GM06990 (cell line): Measurements from ENCODE around the gene FBXO34.

Source experiments
- DNase-seq: peaks from one replicate; pipeline ENCODE4 v3.0.0-alpha.2; 2011; ENCODE audit not compliant: insufficient read length; ENCODE audit errors: extremely low read depth
- H3K27me3 ChIP-seq: replicated peaks from 2 replicates; pipeline ENCODE4 v1.6.0; 2011; ENCODE audit warnings: low read length; ENCODE audit not compliant: control insufficient read depth, insufficient read depth
- H3K36me3 ChIP-seq: 2 replicates; pipeline ENCODE4 v1.5.1; 2011; ENCODE audit warnings: low read length; ENCODE audit not compliant: control insufficient read depth, insufficient read depth
- H3K4me3 ChIP-seq: replicated peaks from 2 replicates; pipeline ENCODE4 v1.5.1; 2011; ENCODE audit warnings: low read depth, mild to moderate bottlenecking, control low read depth, low read length
- TF ChIP-seq, protein P1 (sequence below): IDR thresholded peaks from 2 replicates; pipeline ENCODE4 v1.5.1; 2011; ENCODE audit warnings: low read length, control low read depth, mild to moderate bottlenecking, inconsistent platforms; ENCODE audit not compliant: insufficient read depth, poor library complexity, severe bottlenecking

The FBXO34 gene

DNA sequence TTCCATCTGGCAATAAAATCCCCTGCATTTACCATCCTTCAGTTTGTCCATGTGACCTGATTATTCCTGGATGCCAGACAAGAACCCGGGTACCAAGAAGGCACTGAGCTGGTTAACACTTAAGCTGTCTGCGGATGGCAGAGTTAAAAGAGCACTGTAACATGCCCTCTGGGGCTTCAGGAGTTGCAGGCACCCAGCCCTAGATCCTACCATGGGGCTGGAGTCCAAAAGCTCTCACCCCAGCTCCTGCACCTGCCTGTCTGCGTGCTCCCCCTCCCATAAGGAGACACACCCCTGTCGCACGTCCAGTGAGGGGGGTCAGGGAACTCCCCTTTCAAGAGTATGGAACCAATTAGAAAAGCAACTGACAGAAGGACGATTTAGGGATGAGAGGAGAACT is 14.6 kb upstream of the FBXO34 start:
- DNase-seq, result no peak
- Histone ChIP-seq H3K4me3 (no peak overlapping the region), H3K27me3 (no peaks in the 10 kb centered on the region; the same call in 1 of the 2 replicates), H3K36me3 (no peaks in the 10 kb centered on the region)
- TF ChIP-seq, protein P1, sequence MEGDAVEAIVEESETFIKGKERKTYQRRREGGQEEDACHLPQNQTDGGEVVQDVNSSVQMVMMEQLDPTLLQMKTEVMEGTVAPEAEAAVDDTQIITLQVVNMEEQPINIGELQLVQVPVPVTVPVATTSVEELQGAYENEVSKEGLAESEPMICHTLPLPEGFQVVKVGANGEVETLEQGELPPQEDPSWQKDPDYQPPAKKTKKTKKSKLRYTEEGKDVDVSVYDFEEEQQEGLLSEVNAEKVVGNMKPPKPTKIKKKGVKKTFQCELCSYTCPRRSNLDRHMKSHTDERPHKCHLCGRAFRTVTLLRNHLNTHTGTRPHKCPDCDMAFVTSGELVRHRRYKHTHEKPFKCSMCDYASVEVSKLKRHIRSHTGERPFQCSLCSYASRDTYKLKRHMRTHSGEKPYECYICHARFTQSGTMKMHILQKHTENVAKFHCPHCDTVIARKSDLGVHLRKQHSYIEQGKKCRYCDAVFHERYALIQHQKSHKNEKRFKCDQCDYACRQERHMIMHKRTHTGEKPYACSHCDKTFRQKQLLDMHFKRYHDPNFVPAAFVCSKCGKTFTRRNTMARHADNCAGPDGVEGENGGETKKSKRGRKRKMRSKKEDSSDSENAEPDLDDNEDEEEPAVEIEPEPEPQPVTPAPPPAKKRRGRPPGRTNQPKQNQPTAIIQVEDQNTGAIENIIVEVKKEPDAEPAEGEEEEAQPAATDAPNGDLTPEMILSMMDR, result no peak

DNA sequence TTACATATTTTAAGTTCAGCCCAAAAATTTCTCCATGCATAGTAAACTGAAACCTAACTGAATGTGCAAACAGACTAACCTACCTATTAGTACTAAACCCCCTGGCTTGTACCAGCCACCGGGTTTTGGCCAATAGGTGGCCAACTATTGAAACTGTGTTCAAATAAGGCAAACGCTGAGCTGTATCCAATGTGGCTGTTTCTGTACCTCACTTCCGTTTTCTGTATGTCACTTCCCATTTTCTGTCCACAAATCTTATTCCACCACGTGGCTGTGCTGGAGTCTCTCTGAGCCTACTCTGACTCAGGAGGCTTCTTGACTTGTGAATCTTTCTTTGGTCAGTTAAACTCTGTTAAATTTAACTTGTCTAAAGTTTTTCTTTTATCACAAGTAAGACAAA is 6.0 kb upstream of the FBXO34 start:
- Histone ChIP-seq H3K36me3 (no peaks in the 10 kb centered on the region), H3K27me3 (no peaks in the 10 kb centered on the region), H3K4me3 (no peak overlapping the region)
- no peak for DNase-seq
- TF ChIP-seq, protein P1, result no peak

DNA sequence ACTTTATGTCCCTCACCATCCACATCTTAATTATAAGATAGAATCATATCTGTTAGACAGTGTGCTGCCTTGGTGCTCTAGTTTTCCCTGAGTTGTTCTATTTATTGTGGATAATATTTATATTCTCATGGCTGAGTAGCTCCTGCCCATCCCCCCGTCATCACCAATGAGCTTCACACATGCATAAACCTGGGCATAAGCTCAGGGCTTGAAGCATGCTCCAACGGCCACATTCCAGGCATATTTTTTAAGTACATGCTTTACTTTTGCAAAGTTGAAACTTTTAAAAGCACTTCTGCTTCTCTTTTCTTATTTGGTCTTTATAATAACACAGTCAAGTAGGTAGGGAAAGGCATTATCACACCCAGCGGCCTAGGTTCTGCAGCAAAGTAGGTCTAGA is 3.4 kb upstream of the FBXO34 start:
- Histone ChIP-seq H3K27me3 (no peaks in the 10 kb centered on the region), H3K36me3 (no peaks in the 10 kb centered on the region), H3K4me3 (no peak overlapping the region)
- DNase-seq, result no peak
- TF ChIP-seq, protein P1, result no peak

DNA sequence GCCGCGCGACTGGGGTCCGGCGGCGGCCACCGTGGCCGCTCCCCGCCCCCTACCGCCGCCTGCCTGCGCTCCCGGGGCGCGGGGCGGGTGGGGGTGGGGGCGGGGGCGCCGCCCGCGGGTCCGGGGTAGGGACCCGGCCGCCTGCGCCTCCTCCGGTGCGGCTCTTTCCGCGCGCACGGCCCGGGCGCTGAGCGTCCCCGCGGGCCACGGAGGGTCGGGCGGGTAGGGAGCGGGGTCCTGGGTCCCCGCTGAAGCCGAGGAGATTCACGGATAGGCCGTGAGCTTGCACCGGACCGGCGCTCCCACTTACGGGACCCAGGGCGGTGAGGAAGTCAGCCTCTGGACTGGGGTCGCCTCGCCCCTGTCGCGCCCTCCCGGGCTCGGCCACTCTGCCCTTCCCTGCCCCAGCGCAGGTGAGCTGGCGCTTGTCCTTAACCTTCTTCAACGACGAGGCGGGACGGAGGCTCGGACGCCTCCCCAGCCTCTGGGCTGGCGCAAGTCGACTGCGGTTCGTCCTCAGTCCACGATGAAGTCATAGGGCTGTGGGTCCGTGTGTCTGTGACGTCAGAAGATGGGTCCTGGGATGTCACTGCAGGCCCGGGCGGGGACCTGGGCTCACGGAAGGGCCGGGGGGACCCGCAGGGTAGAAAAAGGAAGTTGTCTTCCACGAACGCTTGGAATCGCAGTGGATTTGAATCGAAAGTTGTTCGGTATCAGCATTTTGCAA is 514 bp downstream of the FBXO34 start:
- TF ChIP-seq, protein P1, result no peak
- H3K36me3 ChIP-seq, result no peaks in the 10 kb centered on the region
- DNase-seq, result peak; percentile 82
- H3K27me3 ChIP-seq, result no peaks in the 10 kb centered on the region
- H3K4me3 ChIP-seq, result peak overlapping the region; percentile 100

- H3K27me3 ChIP-seq, result no peaks in the 10 kb centered on the region
- peak overlapping the region; percentile 100 for H3K4me3 ChIP-seq
- no peak for DNase-seq
- no peaks in the 10 kb centered on the region for H3K36me3 ChIP-seq
- TF ChIP-seq, protein P1, result no peak
Observed at GRCh38 chr14:55272387-55272786, 1.2 kb downstream of the FBXO34 start.
